Left ventricle myocardium inferior (tissue), 1 donor: Measurements from ENCODE around the gene AP3S2. TPM values are rescaled to one million over a fixed set of nuclear protein-coding genes. Genes with fewer than 3 reads are reported as not detected.

Experiments used
- DNase-seq: peaks from one replicate; pipeline ENCODE4 v3.0.0-alpha.2; 2020
- H3K27ac ChIP-seq: fragments of 200-600 bp; replicated peaks from 2 replicates; pipeline ENCODE4 v1.8.0; 2021
- H3K27me3 ChIP-seq: fragments of 200-600 bp; 2 replicates; pipeline ENCODE4 v1.8.0; 2021; ENCODE audit warnings: low read depth
- H3K36me3 ChIP-seq: fragments of 200-600 bp; 2 replicates; pipeline ENCODE4 v1.8.0; 2021
- H3K4me1 ChIP-seq: fragments of 200-600 bp; 2 replicates; pipeline ENCODE4 v1.8.0; 2021
- H3K4me3 ChIP-seq: fragments of 200-600 bp; 2 replicates; pipeline ENCODE4 v1.8.0; 2021; ENCODE audit warnings: mild to moderate bottlenecking, moderate library complexity
- H3K9me3 ChIP-seq: fragments of 200-600 bp; replicated peaks from 2 replicates; pipeline ENCODE4 v1.8.0; 2021
- CTCF ChIP-seq: fragments of 200-600 bp; IDR thresholded peaks from 2 replicates; pipeline ENCODE4 v1.8.0; 2021; ENCODE audit warnings: antibody characterized with exemption, mild to moderate bottlenecking, borderline replicate concordance
- intact Hi-C: fragments of 100-400 bp; cut with micrococcal nuclease; formaldehyde crosslinking; loops from one replicate; pipeline ENCODE4 v1.11.0; 2022
- total RNA-seq: library from RNA; stranded (reverse); fragmentation: NEBNext Ultra II Directional; extraction: Animal tissue kit (Norgen Biotek cat#: 25700); gene quantifications from one replicate; pipeline ENCODE4 v1.2.1, GENCODE V29; 2021
- donor health status: DM: no; HTN: yes; CAD: no; lungs with severe emphysema.

Gene AP3S2
- total RNA-seq, 1 donor from 2014 or later, result 44.1 TPM

GRCh38 chr15:89822026-89822425 is 71.8 kb downstream of the AP3S2 start:
- Histone ChIP-seq H3K4me3 (no peak overlapping the region), H3K9me3 (no peaks in the 10 kb centered on the region), H3K4me1 (no peaks in the 10 kb centered on the region), H3K36me3 (no peaks in the 10 kb centered on the region), H3K27ac (no peak overlapping the region), H3K27me3 (peaks cover 36% of the 10 kb centered on the region)
- TF ChIP-seq CTCF, result no peak
- no peak for DNase-seq
- intact Hi-C loops, result no loop called here

- TF ChIP-seq CTCF, result no peak
- H3K9me3 ChIP-seq, result peaks cover under 1% of the 10 kb centered on the region
- no peak for DNase-seq
- no peak overlapping the region for H3K27ac ChIP-seq
- intact Hi-C loops, result no loop called here
- H3K36me3 ChIP-seq, result no peaks in the 10 kb centered on the region
- H3K27me3 ChIP-seq, result peaks cover 47% of the 10 kb centered on the region
- no peak overlapping the region for H3K4me3 ChIP-seq
- H3K4me1 ChIP-seq, result no peaks in the 10 kb centered on the region
These were observed 72.9 kb downstream of the AP3S2 start for GRCh38 chr15:89820666-89821611.

GRCh38 chr15:89818287-89818686 is 75.5 kb downstream of the AP3S2 start:
- intact Hi-C loops, result no loop called here
- DNase-seq, result no peak
- H3K27me3 ChIP-seq, result peaks cover 74% of the 10 kb centered on the region
- no peaks in the 10 kb centered on the region for H3K36me3 ChIP-seq
- no peak overlapping the region for H3K4me3 ChIP-seq
- H3K9me3 ChIP-seq, result peaks cover 7% of the 10 kb centered on the region
- H3K27ac ChIP-seq, result no peak overlapping the region
- H3K4me1 ChIP-seq, result peaks cover 21% of the 10 kb centered on the region
- TF ChIP-seq CTCF, result no peak

GRCh38 chr15:89817701-89818280 is 76.0 kb downstream of the AP3S2 start:
- Histone ChIP-seq H3K4me3 (no peak overlapping the region), H3K27me3 (peaks cover 79% of the 10 kb centered on the region), H3K9me3 (peaks cover 7% of the 10 kb centered on the region)

GRCh38 chr15:89815769-89816168 is 78.0 kb downstream of the AP3S2 start:
- Histone ChIP-seq H3K27me3 (peaks cover 66% of the 10 kb centered on the region), H3K4me1 (peaks cover 37% of the 10 kb centered on the region), H3K27ac (no peak overlapping the region), H3K4me3 (no peak overlapping the region), H3K9me3 (peaks cover 7% of the 10 kb centered on the region), H3K36me3 (no peaks in the 10 kb centered on the region)
- no peak for DNase-seq
- intact Hi-C loops, result no loop called here
- TF ChIP-seq CTCF, result no peak

More at GRCh38 chr15:89817701-89818280, 76.0 kb downstream of the AP3S2 start:
- DNase-seq, result no peak
- peaks cover 26% of the 10 kb centered on the region for H3K4me1 ChIP-seq
- intact Hi-C loops, result no loop called here
- no peak for TF ChIP-seq CTCF
- no peak overlapping the region for H3K27ac ChIP-seq
- H3K36me3 ChIP-seq, result no peaks in the 10 kb centered on the region
